Measurements from ENCODE around the gene TMEM18.

Gene TMEM18

DNA sequence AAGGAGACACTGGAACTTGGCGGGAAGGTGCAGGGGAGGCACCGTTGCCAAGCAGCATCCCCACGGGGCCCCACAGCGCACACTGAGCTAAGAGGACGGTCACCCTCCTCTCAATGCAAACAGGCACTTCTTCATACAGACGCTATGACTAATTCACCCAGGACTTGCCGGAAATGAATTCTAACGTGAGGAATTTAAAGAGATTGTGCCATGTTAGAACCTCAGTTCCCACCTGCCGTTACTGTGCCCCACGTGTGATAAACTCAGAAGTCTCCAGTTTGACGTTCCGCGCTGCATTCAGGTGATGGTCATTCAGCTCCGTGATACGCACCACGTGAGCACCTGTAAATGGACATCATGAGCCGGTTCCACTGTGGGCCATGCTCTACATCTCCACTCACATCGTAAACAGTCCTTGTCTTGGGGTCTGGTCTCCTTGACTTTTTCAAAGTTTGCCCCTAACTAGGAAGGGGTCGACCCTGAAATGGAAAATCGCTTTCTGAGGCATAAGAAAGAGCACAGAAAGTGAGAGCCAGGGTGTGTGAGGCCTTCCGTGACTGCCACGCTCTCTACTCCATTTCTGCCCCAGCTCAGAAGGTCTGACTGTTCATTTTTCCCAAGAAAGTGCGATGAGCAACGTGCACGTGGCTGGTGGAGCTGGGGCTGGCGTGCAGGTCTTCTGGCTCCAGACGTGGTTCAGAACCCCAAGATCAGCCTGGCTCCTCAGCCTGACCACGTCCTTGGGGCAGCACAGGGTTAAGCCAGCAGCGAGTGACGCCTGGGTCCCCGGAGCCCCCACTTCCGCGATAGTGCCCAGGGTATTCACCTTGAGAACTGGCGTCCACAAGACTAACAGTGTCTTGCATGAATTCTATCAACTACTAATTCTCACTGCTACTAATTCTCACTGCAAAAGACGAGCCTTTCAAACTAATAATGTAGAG lies 35.1 kb downstream of the TMEM18 start:
- DNase-seq (ENCODE audit: low read depth) = no peak
- no peak overlapping the region for H3K4me3 ChIP-seq (ENCODE audit: low read depth, low read length)
- TF ChIP-seq, protein P1, sequence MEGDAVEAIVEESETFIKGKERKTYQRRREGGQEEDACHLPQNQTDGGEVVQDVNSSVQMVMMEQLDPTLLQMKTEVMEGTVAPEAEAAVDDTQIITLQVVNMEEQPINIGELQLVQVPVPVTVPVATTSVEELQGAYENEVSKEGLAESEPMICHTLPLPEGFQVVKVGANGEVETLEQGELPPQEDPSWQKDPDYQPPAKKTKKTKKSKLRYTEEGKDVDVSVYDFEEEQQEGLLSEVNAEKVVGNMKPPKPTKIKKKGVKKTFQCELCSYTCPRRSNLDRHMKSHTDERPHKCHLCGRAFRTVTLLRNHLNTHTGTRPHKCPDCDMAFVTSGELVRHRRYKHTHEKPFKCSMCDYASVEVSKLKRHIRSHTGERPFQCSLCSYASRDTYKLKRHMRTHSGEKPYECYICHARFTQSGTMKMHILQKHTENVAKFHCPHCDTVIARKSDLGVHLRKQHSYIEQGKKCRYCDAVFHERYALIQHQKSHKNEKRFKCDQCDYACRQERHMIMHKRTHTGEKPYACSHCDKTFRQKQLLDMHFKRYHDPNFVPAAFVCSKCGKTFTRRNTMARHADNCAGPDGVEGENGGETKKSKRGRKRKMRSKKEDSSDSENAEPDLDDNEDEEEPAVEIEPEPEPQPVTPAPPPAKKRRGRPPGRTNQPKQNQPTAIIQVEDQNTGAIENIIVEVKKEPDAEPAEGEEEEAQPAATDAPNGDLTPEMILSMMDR (conservative IDR thresholded peaks at IDR 0.05; ENCODE audit: low read depth, low read length) = no peak

DNA sequence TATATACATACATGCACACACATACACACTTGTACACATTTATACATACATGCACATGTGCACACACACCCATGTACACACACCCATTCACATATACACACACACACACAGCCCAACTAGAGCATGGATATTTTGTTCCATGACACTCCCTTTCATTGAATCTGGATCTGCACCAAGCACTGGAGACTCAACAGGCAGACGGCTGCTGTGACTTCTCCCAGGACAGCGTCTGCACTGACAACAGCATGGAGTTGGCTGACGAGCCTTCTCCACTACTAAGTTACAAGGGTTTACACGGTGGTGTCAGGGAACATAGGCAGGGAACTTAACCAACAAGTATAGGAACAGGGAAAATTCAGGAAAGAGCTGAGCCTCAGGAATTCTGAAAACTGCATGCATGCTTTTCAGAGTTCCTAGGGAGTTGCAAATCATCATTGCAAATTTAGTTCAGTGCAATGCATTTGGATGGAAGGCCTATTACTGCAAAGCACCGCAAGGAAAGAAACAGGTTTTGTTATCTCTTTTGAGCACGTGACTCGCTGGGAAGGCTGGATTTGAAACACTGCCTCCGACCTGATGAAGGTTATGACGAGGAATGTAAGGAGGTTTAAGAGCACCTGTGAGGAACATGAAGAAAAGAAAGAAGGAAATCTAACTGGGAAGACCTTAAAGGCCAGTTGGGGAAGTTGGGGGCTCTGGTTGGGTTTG lies 35.9 kb downstream of the TMEM18 start:
- TF ChIP-seq, protein P1 (conservative IDR thresholded peaks at IDR 0.05; ENCODE audit: low read depth, low read length) = no peak
- H3K4me3 ChIP-seq (ENCODE audit: low read depth, low read length) = no peak overlapping the region
- DNase-seq (ENCODE audit: low read depth) = no peak

DNA sequence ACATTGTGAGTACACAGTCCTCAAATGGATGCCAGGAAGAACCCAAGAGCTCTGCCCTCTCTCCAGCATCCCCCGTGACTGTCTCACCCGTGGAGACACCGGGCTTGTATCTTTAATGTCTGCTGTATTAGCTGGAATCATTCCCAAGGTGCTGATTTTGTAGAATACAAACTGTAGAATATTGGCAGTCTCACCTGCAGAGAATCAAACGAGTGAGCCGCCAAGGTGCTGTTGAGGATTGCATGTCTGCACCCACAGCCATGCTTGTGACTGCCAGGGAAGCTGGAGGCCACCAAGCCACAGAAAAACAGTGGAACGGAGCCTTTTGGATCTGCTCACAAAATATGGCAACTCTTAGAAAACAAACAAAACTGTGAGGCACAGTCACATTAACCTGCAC lies 37.5 kb downstream of the TMEM18 start:
- DNase-seq (ENCODE audit: low read depth) = no peak
- H3K4me3 ChIP-seq (ENCODE audit: low read depth, low read length) = no peak overlapping the region
- TF ChIP-seq, protein P1 (conservative IDR thresholded peaks at IDR 0.05; ENCODE audit: low read depth, low read length) = no peak

DNA sequence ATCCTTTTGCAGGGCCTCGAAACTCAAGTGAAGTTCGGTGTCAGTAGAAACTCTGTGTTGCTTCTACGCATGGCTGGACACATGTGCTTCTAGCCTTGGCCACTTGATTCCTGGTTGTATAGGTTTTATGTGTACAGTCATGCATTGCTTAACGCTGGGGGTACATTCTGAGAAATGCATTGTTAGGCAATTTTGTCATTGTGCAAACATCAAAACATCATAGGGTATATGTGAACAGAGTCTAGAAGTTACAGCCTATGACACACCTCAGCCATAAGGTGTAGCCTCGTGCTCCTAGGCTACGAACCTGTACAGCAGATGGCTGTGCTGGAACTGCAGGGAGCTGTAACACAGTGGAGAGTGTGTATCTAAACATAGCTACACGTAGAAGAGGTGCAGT lies 39.4 kb downstream of the TMEM18 start:
- TF ChIP-seq, protein P1 (conservative IDR thresholded peaks at IDR 0.05; ENCODE audit: low read depth, low read length) = no peak
- no peak overlapping the region for H3K4me3 ChIP-seq (ENCODE audit: low read depth, low read length)
- no peak for DNase-seq (ENCODE audit: low read depth)

DNA sequence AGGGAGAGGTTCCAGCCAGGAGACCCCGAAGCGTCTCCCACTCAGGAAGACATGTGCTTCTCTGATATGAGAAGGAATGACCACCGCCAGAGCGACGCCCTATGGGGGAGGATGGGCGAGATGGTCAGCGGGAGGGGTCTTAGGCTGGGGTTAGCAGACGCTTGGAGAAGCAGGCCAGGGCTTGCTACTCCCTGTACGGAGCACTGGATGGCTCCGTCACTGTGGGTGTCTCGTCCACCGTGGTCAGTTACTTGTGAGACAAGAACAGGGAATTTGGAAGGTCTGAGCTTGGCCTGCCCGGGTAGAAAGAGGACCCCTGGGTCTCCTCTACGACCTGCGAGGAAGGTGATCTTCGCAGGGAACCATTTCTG lies 39.8 kb downstream of the TMEM18 start:
- no peak for DNase-seq (ENCODE audit: low read depth)
- H3K4me3 ChIP-seq (ENCODE audit: low read depth, low read length) = no peak overlapping the region
- TF ChIP-seq, protein P1 (conservative IDR thresholded peaks at IDR 0.05; ENCODE audit: low read depth, low read length) = no peak

DNA sequence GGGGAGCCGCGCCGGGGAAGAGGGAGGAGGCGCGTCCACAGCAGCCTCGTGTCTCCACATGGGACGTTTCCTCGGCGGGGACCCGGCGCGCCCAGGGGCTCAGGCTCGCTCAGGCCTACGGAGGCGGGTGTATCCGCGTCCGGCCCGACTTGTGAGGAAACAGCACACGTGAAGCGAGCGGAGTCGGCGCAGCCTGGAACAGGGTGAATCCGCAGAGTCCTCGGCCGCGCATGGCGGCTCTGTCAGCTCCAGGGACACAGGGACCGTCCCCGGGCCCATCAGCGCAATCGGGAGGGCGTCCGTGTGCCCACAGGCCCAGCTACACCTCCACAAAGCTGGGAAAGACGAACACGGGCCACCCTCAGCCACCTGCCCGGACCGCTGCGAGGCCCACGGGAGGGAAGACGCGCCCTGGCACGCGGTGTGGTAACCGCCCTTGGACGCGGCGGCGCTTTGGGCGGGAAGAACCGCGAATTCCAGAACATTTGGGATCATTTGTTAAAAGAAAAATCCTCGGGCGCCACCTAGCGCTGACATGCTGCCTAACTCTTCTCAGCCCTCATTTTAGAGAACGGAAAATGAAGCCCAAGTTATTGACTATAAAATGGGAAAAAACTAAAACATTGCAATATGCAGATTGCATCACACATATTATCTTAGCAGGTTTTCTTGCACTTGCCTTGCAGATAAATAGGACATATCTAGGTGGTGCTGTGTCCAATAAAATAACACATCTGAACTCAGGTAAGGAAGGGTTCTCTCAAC lies 40.4 kb downstream of the TMEM18 start:
- TF ChIP-seq, protein P1 (conservative IDR thresholded peaks at IDR 0.05; ENCODE audit: low read depth, low read length) = peak; percentile 89
- H3K4me3 ChIP-seq (ENCODE audit: low read depth, low read length) = peak overlapping the region; percentile 44
- DNase-seq (ENCODE audit: low read depth) = peak; percentile 72

Measured in choroid plexus epithelial cell (primary cell).